SK-N-DZ (cell line): ENCODE measurements around the gene GPR132.
"Not testable (repeated sequence)": the region's sequence is repeated elsewhere in the genome, so short reads cannot be mapped to it uniquely, and the experiment has no call there.

Source experiments
- DNase-seq: peaks from one replicate; pipeline ENCODE4 v3.0.0-alpha.2; 2015; ENCODE audit warnings: low spot score

The GPR132 gene

GRCh38 chr14:105042813-105043212 is 22.4 kb downstream of the GPR132 start:
- DNase-seq: no peak

- no peak for DNase-seq
Measured at GRCh38 chr14:105041841-105042765, 23.1 kb downstream of the GPR132 start.

- DNase-seq: peak; percentile 18
Measured at GRCh38 chr14:105039458-105040205, 25.6 kb downstream of the GPR132 start.

- not testable (repeated sequence) for DNase-seq
Measured at GRCh38 chr14:105035616-105036015, 29.6 kb downstream of the GPR132 start.

GRCh38 chr14:105034315-105035039 is 30.8 kb downstream of the GPR132 start:
- DNase-seq: no peak

- DNase-seq: not testable (repeated sequence)
Measured at GRCh38 chr14:105033412-105033900, 31.8 kb downstream of the GPR132 start.

GRCh38 chr14:105032451-105032901 is 32.8 kb downstream of the GPR132 start:
- not testable (repeated sequence) for DNase-seq

GRCh38 chr14:105030836-105031396 is 34.3 kb downstream of the GPR132 start:
- no peak for DNase-seq

GRCh38 chr14:105030194-105030593 is 35.0 kb downstream of the GPR132 start:
- DNase-seq: no peak

GRCh38 chr14:105029402-105029801 is 35.8 kb downstream of the GPR132 start:
- DNase-seq: no peak

GRCh38 chr14:105028251-105028927 is 36.8 kb downstream of the GPR132 start:
- DNase-seq: no peak

GRCh38 chr14:105027718-105028117 is 37.5 kb downstream of the GPR132 start:
- DNase-seq: not testable (repeated sequence)

- no peak for DNase-seq
Measured at GRCh38 chr14:105026802-105027563, 38.2 kb downstream of the GPR132 start.

GRCh38 chr14:105026033-105026785 is 39.0 kb downstream of the GPR132 start:
- DNase-seq: no peak

- DNase-seq: no peak
Measured at GRCh38 chr14:105025429-105025828, 39.8 kb downstream of the GPR132 start.

- no peak for DNase-seq
Measured at GRCh38 chr14:105023791-105024480, 41.3 kb downstream of the GPR132 start.

- DNase-seq: no peak
Measured at GRCh38 chr14:105023144-105023543, 42.1 kb downstream of the GPR132 start.

- no peak for DNase-seq
Measured at GRCh38 chr14:105022276-105022670, 43.0 kb downstream of the GPR132 start.
